ENCODE results near the gene HMGCLL1. TPM values are rescaled to one million over a fixed set of nuclear protein-coding genes. Genes with fewer than 3 reads are reported as not detected.

The HMGCLL1 gene
- total RNA-seq, 1 donor from 2014 or later: not detected

DNA sequence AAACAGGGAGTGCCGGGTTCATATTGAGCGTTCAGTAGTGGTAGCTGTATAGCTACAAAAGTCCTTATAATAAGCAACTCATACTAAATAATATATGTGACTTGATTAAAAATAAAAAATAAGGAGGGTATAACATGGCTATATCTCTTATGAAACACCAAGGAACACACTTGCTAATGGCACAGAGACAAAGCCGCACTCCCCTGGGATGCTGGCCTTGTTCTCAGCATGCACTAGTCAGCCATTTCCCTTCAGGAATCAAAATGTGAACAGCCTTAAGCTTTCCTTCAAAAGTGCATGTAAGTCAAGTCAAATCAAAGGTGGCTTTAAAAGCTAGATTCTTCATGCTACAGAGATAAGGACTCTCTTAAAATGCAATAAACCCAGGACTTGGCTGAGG lies 9.4 kb downstream of the HMGCLL1 start:
- H3K4me1 Mint-ChIP-seq: no peaks in the 10 kb centered on the region

GRCh38 chr6:55568808-55569439 lies 10.1 kb downstream of the HMGCLL1 start:
- POLR2A ChIA-PET: no interaction called here
- intact Hi-C loops (cut with micrococcal nuclease): no loop called here
- Mint-ChIP-seq H3K36me3 (ENCODE audit: low read depth) (no peaks in the 10 kb centered on the region), H3K4me1 (no peaks in the 10 kb centered on the region), H3K27ac (no peak overlapping the region), H3K9me3 (peaks cover 7% of the 10 kb centered on the region), H3K27me3 (no peaks in the 10 kb centered on the region), H3K4me3 (no peak overlapping the region)
- no peak for DNase-seq
- TF ChIP-seq CTCF (IDR thresholded peaks at IDR 0.05): no peak
- CTCF ChIA-PET: no interaction called here
- ATAC-seq (ENCODE audit: low read depth): no peak

More for the DNA sequence above, 9.4 kb downstream of the HMGCLL1 start:
- Mint-ChIP-seq H3K27me3 (no peaks in the 10 kb centered on the region), H3K9me3 (peaks cover 6% of the 10 kb centered on the region), H3K4me3 (no peak overlapping the region), H3K27ac (no peak overlapping the region), H3K36me3 (ENCODE audit: low read depth) (no peaks in the 10 kb centered on the region)
- no peak for ATAC-seq (ENCODE audit: low read depth)
- TF ChIP-seq CTCF (IDR thresholded peaks at IDR 0.05): no peak
- POLR2A ChIA-PET: no interaction called here
- CTCF ChIA-PET: no interaction called here
- intact Hi-C loops (cut with micrococcal nuclease): no loop called here
- DNase-seq: no peak

- H3K9me3 Mint-ChIP-seq: peaks cover 4% of the 10 kb centered on the region
- CTCF ChIA-PET: no interaction called here
- TF ChIP-seq CTCF (IDR thresholded peaks at IDR 0.05): no peak
- ATAC-seq (ENCODE audit: low read depth): no peak
- POLR2A ChIA-PET: no interaction called here
- no peaks in the 10 kb centered on the region for H3K36me3 Mint-ChIP-seq (ENCODE audit: low read depth)
- H3K4me1 Mint-ChIP-seq: no peaks in the 10 kb centered on the region
- no peak overlapping the region for H3K27ac Mint-ChIP-seq
- no peak overlapping the region for H3K4me3 Mint-ChIP-seq
- intact Hi-C loops (cut with micrococcal nuclease): no loop called here
- no peak for DNase-seq
- no peaks in the 10 kb centered on the region for H3K27me3 Mint-ChIP-seq
These were observed 11.4 kb downstream of the HMGCLL1 start for GRCh38 chr6:55567558-55567957.

- ATAC-seq (ENCODE audit: low read depth) (no peak), DNase-seq (no peak)
- Mint-ChIP-seq H3K4me1 (no peaks in the 10 kb centered on the region), H3K9me3 (peaks cover 4% of the 10 kb centered on the region), H3K27ac (no peak overlapping the region), H3K4me3 (no peak overlapping the region), H3K36me3 (ENCODE audit: low read depth) (no peaks in the 10 kb centered on the region), H3K27me3 (no peaks in the 10 kb centered on the region)
- POLR2A ChIA-PET: no interaction called here
- CTCF ChIA-PET: no interaction called here
- TF ChIP-seq CTCF (IDR thresholded peaks at IDR 0.05): no peak
- intact Hi-C loops (cut with micrococcal nuclease): no loop called here
These were observed 12.8 kb downstream of the HMGCLL1 start for GRCh38 chr6:55566036-55566710.

- H3K27ac Mint-ChIP-seq: no peak overlapping the region
- CTCF ChIA-PET: no interaction called here
- no peak overlapping the region for H3K4me3 Mint-ChIP-seq
- TF ChIP-seq CTCF (IDR thresholded peaks at IDR 0.05): no peak
- peaks cover 1% of the 10 kb centered on the region for H3K9me3 Mint-ChIP-seq
- DNase-seq (no peak), ATAC-seq (ENCODE audit: low read depth) (no peak)
- H3K36me3 Mint-ChIP-seq (ENCODE audit: low read depth): no peaks in the 10 kb centered on the region
- POLR2A ChIA-PET: no interaction called here
- no peaks in the 10 kb centered on the region for H3K4me1 Mint-ChIP-seq
- H3K27me3 Mint-ChIP-seq: no peaks in the 10 kb centered on the region
- intact Hi-C loops (cut with micrococcal nuclease): no loop called here
These were observed 16.7 kb downstream of the HMGCLL1 start for GRCh38 chr6:55562318-55562717.

Measured in activated B cell treated with CpG ODN at 0.5 μM for 24 hours (primary cell).